Ishikawa (cell line): ENCODE results near the gene SH3RF3.

ENCODE experiments used
- MAX ChIP-seq: IDR thresholded peaks from 2 replicates; pipeline ENCODE4 v1.6.1; 2012
- TEAD4 ChIP-seq: IDR thresholded peaks from 2 replicates; pipeline ENCODE4 v1.6.1; 2012
- YY1 ChIP-seq: IDR thresholded peaks from 2 replicates; pipeline ENCODE4 v1.6.1; 2012; ENCODE audit warnings: low read depth

DNA sequence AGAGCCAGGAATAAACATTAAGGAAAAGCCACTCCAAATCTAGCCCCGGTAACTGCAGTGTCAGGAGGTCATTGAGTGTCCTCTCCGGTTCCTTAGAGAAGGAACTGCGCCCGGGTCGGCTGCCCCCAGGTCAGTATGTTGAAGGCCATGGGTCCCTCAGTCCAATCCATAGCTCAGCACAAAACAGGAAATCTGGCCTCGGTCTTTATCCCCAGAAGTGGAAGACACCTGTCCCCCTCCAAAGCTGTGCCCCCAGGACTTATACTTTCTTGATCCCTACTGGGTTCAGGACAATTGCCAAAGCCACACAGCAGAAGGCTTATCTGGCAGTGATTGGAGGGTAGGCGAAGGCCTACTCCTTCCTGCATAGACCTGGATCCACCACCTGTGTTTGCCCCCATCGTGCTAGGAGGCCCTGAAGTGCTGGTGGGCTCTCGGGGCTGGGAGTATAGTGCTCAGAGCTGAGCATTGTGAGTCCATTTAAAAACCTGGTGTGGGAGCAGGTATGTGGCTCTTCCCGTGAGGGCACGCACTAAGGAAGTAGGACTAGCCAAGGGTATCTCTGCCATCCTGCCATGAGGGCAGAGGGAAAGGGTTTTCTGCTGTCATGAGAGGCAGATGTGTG is 306.2 kb downstream of the SH3RF3 start:
- TF ChIP-seq YY1 (no peak), MAX (no peak), TEAD4 (no peak)
